ENCODE measurements around the gene PROM1. TPM values are rescaled to one million over a fixed set of nuclear protein-coding genes. Genes with fewer than 3 reads are reported as not detected.

The PROM1 gene
- total and polyA plus RNA-seq, 2 of the 13 experiments (the other 11 are each of a cell fraction or from before 2014, with no cell fraction given): 3.9 to 16.4 TPM

- 0 out of 2 replicates have a peak, but pooled peaks have one; percentile 31 for TF ChIP-seq ZNF609 (CRISPR knock-in tag; IDR thresholded peaks at IDR 0.05; ENCODE audit: borderline replicate concordance)
- peak; percentile 40; the same call in 1 of the 2 replicates for TF ChIP-seq ARID5B (CRISPR knock-in tag; IDR thresholded peaks at IDR 0.05)
- TF ChIP-seq TBX2 (CRISPR knock-in tag; IDR thresholded peaks at IDR 0.05; ENCODE audit: borderline replicate concordance): peak; percentile 54; the same call in 1 of the 2 replicates
- TF ChIP-seq KLF16 (CRISPR knock-in tag; IDR thresholded peaks at IDR 0.05): 0 out of 4 replicates have a peak, but pooled peaks of 1 of the 2 experiments have one; percentile 26
- TF ChIP-seq ZNF264 (CRISPR knock-in tag; IDR thresholded peaks at IDR 0.05): no peak
- TF ChIP-seq ARNT (IDR thresholded peaks at IDR 0.05): no peak
- TF ChIP-seq ZFP1 (CRISPR knock-in tag; IDR thresholded peaks at IDR 0.05): peak; percentile 53; the same call in 1 of the 2 replicates
- no peak for TF ChIP-seq CHD2 (IDR thresholded peaks at IDR 0.05; ENCODE audit: low read depth, low read length)
- TF ChIP-seq LCORL (IDR thresholded peaks at IDR 0.05): no peak
- no peak for TF ChIP-seq LCORL (CRISPR knock-in tag; IDR thresholded peaks at IDR 0.05)
- no peak for TF ChIP-seq SMARCE1 (IDR thresholded peaks at IDR 0.05; ENCODE audit: borderline replicate concordance)
- no peak for TF ChIP-seq ZNF282 (IDR thresholded peaks at IDR 0.05; ENCODE audit: partially characterized antibody)
- no peak for TF ChIP-seq AGO2 (optimal IDR thresholded peaks at IDR 0.05; ENCODE audit: low read depth, low read length)
- TF ChIP-seq FOXP4 (CRISPR knock-in tag; IDR thresholded peaks at IDR 0.05): peak; percentile 58
- TF ChIP-seq HOXA9 (CRISPR knock-in tag; IDR thresholded peaks at IDR 0.05; ENCODE audit: borderline replicate concordance): no peak
- peak; percentile 50; the same call in 1 of the 2 replicates for TF ChIP-seq NCOA2 (CRISPR knock-in tag; IDR thresholded peaks at IDR 0.05)
- TF ChIP-seq RARA (CRISPR knock-in tag; IDR thresholded peaks at IDR 0.05): peak; percentile 43; the same call in 1 of the 2 replicates
- TF ChIP-seq SAP130 (CRISPR knock-in tag; IDR thresholded peaks at IDR 0.05; ENCODE audit: low read depth): 0 out of 2 replicates have a peak, but pooled peaks have one; percentile 37
- TF ChIP-seq PAF1 (CRISPR knock-in tag; IDR thresholded peaks at IDR 0.05): no peak
- no peak for TF ChIP-seq CREB1 (IDR thresholded peaks at IDR 0.05)
- no peak for TF ChIP-seq CREB1 (CRISPR knock-in tag; IDR thresholded peaks at IDR 0.05)
- 0 out of 2 replicates have a peak, but pooled peaks have one; percentile 22 for TF ChIP-seq ZFX (CRISPR knock-in tag; IDR thresholded peaks at IDR 0.05; ENCODE audit: low read depth)
Measured at GRCh38 chr4:16116493-16116990, 32.7 kb upstream of the PROM1 start (continued).

Measured in HepG2 (cell line).